Stimulated activated CD4-positive, alpha-beta T cell treated with anti-CD3 and anti-CD28 coated beads, Interleukin-15, amount 100 ng/mL, for 48 hours (primary cell): Measurements from ENCODE around the gene HPD.

Experiments
- DNase-seq, 2 donors: peaks; one replicate each; pipeline ENCODE4 v3.0.0-alpha.2; 2020; ENCODE audit warnings: low read depth in 2 of 2

Gene HPD

DNA sequence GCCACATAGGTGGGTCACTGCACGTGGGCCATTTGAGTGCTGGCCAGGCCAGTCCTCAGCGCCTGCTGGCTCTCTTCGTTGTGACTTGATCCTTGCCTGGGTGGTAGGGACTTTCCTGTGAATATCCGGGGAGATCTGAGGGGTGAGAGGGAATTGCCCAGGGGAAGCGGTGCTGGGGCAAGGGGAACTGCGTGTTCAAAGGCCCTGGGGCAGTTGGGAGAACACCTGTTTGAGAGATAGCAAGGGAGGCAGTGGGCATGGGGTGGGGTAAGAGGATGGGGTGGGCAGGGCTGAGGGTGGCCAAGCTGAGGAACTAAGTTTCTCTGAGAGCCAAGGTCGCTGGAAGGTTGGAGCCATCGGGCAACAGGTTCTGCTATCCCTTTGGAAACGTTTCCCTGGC is 29.8 kb downstream of the HPD start:
- DNase-seq: no peak

DNA sequence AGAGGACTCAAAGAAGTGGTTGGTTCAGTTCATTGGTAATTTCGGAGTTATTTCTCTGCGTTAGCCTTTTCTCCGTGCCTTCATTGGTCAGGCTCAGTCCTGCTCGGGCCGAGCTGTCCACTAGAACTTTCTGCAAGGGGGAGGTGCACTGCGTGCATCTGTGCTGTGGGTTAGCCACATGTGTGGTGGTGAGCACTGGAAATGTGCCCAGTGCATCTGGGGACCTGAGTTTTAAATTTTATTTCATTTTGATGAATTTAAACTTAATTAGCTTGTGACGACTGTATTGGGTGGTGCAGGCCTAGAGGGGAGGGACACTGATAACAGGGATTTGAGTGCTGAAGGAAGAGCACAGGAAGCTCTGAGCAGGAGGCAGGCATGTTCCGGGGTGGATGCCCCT is 30.4 kb downstream of the HPD start:
- DNase-seq: no peak

DNA sequence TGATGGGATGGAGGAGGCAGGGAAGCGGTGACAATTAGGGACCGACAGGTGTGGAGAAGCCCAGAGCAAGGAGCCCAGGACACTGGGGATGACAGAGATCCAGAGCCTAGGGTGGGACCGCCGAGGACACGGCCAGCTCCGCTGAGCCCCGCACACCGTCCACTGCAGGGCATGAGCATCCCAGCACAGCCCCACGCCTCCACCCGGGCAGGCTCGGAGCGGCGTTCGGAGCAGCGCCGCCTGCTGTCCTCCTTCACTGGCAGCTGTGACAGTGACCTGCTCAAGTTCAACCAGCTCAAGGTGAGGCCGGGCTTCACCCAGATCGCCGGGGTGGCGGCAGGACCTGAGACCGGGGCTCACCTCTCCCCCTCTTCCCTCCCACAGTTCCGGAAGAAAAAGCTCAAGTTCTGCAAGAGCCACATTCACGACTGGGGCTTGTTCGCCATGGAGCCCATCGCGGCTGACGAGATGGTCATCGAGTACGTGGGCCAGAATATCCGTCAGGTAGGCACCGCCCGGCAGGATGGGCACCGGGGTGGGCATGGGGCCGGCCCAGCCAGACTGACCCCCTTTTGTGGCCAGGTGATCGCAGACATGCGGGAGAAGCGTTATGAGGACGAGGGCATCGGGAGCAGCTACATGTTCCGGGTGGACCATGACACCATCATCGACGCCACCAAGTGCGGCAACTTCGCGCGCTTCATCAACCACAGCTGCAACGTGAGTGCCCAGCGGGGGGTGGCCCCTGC is 31.1 kb downstream of the HPD start:
- no peak for DNase-seq

DNA sequence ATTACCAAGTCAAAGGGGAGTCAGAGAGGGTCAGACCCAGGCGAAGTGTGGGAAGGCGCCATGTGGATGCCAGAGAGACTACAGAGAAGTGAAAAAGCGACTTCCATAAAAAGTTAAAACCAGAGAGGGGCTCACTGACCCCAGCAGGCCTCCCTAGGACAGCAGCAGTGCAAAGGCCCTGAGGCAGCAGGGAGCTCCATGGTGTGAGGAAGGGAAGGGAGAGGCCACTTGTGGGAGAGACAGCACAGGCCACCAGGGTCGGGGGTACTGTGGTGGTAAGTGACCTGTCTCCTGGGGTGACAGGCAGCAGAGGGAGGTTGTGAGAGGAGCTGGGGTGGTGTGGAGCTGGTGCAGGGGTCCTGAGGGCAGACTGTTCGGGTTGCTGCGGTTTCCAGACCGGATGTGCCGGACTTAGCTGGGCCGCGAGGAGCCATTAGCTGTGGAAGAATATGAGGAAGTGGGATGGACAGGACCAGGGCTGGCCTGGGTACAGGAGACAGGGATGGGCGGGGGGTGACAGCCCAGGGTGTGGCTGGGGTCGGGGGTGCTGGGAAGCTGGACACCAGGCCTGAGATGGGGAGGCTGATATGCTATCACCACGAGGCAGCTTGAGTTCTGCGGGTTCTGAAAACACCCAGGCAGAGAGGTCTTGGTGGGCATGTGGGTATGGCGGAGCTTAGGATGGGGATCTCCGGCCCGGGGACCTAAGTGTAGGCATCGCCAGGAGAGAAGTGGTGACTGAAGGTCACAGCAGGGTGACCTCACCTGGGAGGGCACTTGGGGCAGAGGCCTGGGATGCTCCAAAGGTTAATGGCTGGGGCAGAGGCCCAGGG is 32.1 kb downstream of the HPD start:
- DNase-seq: no peak

DNA sequence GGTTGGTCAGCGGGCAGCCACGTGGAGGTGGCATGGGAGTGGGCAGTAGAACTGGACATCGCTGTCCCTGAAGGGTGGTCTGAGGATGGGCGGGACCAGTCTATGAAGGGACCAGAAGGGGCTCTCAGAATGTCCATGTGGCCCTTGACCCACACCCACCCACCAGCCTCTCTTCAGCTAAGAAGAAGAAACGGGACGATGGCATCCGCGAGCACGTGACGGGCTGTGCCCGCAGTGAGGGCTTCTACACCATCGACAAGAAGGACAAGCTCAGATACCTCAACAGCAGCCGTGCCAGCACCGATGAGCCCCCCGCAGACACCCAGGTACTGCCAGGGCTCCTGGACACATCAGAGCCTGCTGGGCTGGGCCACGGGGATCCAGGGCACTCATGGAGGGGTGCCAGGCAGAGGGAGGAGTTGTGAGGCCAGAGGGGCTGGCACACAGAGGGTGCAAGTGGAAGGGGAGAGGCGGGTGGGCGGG is 33.6 kb downstream of the HPD start:
- DNase-seq: no peak

DNA sequence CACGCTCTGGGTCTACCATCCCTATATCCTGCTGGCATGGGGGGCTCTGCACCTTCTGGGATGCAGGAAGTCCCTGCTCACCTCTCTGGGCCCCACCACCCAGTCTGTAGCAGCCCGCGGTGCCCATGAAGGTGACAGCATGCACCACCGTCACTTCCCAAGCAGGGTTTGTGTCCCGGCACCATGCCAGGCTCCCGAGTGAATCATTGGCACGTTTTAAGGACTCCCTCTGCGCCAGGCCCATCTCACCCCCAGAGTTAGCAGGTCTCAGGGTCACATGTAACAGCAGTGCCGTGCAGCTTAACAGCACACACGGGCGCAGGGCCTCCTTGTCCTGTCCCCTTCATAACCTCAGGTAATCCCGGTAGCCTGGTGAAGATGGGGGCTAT is 34.9 kb downstream of the HPD start:
- no peak for DNase-seq

DNA sequence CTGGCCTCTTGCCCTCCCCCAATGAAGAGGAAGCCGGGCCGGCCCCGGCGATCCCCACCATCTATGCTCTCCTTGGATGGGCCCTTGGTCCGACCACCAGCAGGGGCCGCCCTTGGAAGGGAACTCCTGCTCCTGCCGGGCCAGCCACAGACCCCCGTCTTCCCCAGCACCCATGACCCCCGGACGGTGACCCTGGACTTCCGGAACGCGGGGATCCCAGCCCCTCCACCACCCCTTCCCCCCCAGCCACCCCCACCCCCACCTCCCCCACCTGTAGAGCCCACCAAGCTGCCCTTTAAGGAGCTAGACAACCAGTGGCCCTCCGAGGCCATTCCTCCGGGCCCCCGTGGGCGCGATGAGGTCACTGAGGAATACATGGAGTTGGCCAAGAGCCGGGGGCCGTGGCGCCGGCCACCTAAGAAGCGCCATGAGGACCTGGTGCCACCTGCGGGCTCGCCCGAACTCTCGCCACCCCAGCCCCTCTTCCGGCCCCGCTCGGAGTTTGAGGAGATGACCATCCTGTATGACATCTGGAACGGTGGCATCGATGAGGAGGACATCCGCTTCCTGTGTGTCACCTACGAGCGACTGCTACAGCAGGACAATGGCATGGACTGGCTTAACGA is 35.4 kb downstream of the HPD start:
- DNase-seq: no peak

DNA sequence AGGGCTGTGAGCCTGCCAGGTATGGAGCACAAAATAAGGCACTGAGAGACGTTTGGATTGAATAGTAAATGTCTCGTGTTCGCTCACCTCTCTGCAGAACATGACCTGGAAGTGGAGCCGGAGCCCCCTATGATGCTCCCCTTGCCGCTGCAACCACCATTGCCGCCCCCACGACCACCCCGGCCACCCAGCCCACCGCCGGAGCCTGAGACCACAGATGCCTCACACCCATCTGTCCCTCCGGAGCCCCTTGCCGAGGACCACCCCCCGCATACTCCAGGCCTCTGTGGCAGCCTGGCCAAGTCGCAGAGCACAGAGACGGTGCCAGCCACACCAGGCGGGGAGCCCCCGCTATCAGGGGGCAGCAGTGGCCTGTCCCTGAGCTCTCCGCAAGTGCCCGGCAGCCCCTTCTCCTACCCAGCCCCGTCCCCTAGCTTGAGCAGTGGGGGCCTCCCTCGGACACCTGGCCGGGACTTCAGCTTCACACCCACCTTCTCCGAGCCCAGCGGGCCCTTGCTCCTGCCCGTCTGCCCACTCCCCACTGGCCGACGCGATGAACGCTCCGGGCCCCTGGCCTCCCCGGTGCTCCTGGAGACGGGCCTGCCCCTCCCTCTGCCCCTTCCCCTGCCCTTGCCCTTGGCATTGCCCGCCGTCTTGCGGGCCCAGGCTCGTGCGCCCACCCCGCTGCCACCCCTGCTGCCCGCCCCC is 36.1 kb downstream of the HPD start:
- DNase-seq: no peak

DNA sequence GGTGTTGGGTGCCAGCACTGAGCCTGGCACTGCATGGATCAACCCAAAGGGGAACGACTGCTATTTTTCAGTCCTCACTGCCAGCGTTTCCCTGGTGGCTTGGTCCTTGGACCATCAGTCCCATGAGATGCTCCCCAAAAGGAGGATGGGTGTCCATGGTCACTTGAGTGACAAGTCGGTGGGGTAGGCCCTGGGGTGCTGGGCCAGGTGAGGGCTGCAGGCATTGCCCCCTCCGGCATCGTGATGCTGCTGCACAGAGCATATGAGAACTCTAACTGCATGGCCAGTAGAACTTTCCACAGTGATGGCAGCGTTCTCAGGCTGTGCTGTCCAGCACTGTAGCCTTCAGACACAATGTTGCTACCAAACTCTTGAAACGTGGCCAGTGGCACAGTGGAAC is 38.6 kb downstream of the HPD start:
- DNase-seq: no peak

DNA sequence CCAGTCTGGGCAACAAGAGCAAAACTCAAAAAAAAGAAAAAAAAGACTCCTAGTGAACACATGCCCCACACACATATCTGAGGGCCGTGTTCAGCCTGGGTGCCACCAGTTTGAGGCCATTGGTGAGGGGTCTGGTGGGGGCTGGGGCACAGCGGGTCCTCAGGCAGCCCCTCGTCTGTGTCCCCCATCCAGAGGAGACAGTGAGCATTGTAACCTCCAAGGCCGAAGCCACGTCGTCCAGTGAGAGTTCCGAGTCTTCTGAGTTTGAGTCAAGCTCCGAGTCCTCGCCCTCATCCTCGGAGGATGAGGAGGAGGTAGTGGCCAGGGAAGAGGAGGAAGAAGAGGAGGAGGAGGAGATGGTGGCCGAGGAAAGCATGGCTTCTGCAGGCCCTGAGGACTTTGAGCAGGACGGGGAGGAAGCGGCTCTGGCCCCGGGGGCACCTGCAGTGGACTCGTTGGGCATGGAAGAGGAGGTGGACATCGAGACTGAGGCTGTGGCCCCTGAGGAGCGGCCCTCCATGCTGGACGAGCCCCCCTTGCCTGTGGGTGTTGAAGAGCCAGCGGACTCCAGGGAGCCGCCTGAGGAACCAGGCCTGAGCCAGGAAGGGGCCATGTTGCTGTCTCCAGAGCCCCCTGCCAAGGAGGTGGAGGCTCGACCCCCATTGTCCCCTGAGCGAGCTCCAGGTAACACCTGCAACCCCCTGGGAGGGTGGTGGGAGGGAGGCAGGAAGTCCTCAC is 39.3 kb downstream of the HPD start:
- DNase-seq: no peak

DNA sequence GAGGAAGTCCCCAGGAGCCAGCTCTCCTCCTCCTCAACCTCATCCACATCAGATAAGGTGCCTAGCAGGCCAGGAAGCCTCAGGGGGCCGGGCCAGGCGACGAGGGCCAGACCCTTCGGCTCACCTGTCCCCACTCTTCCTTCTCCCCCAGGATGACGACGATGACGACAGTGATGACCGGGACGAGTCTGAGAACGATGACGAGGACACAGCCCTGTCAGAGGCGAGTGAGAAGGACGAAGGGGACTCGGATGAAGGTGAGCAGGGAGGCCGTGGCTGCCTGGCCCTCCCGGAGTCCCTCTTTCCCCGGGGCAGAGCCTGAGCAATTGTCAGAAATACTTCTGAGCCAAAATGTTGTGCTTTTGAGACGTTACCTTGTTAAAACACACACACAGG is 41.0 kb downstream of the HPD start:
- DNase-seq: no peak

DNA sequence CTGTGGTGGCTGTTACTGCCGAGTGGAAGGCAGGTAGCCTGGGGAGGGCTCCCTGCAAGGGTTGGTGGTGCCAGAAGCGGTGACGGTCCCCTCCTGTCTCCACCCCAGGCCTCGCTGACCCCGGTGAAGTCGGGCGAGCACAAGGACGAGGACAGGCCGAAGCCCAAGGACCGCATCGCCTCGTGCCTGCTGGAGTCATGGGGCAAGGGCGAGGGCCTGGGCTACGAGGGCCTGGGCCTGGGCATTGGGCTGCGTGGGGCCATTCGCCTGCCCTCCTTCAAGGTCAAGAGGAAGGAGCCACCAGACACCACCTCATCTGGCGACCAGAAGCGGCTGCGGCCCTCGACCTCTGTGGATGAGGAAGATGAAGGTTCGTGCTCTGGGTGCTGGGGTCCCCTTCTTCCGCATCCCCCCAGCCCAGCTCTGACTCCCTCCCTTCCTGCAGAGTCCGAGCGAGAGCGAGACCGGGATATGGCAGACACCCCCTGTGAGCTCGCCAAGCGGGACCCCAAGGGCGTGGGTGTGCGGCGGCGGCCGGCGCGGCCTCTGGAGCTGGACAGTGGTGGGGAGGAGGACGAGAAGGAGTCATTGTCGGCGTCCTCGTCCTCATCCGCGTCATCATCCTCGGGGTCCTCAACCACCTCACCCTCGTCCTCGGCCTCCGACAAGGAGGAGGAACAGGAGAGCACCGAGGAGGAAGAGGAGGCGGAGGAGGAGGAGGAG is 41.6 kb downstream of the HPD start:
- DNase-seq: no peak

DNA sequence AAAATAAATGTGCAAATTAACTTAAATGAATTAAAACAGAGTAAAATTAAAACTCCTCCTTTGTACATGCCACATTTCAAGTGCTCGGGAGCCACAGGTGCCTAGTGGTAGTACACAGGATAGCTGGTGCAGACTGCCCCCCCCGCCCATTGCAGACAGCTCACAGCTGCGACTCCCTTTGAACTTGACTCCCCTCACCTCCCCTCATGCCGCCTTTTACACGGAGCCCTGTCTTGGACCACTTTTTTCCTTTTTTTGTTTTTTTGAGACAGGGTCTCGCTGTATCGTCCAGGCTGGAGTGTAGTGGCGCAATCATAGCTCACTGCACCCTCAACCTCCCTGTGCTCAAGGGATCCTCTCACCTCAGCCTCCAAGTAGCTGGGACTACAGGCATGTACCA is 43.4 kb downstream of the HPD start:
- no peak for DNase-seq

DNA sequence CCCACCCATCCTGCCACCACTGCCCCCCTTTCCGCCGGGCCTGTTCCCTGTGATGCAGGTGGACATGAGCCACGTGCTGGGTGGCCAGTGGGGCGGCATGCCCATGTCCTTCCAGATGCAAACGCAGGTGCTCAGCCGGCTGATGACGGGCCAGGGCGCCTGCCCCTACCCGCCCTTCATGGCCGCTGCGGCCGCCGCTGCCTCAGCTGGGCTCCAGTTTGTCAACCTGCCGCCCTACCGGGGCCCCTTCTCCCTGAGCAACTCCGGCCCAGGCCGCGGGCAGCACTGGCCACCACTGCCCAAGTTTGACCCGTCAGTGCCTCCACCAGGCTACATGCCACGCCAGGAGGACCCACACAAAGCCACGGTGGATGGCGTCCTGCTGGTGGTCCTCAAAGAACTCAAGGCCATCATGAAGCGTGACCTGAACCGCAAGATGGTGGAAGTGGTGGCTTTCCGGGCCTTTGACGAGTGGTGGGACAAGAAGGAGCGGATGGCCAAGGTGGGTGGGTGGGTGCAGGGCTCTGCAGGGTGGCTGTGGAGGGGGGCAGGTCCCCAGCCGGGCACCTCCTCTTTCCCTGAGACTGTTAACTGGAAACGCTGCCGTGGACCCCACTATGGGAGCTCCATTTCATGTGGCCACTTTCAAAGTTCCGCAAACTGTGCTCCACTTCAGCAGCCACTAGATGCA is 44.1 kb downstream of the HPD start:
- DNase-seq: no peak

DNA sequence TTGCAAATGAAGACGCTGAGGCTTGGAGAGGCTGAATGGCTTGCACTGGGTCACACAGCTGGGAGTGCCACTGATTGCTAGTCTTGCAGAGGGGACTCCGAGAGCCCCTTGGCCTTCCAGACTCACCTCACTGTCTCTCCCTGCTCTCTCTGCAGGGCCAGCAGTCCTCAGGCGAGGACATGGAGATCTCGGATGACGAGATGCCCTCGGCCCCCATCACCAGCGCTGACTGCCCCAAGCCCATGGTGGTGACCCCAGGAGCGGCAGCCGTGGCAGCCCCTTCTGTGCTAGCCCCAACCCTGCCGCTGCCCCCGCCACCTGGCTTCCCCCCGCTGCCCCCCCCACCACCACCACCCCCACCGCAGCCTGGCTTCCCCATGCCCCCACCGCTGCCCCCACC is 44.7 kb downstream of the HPD start:
- no peak for DNase-seq

DNA sequence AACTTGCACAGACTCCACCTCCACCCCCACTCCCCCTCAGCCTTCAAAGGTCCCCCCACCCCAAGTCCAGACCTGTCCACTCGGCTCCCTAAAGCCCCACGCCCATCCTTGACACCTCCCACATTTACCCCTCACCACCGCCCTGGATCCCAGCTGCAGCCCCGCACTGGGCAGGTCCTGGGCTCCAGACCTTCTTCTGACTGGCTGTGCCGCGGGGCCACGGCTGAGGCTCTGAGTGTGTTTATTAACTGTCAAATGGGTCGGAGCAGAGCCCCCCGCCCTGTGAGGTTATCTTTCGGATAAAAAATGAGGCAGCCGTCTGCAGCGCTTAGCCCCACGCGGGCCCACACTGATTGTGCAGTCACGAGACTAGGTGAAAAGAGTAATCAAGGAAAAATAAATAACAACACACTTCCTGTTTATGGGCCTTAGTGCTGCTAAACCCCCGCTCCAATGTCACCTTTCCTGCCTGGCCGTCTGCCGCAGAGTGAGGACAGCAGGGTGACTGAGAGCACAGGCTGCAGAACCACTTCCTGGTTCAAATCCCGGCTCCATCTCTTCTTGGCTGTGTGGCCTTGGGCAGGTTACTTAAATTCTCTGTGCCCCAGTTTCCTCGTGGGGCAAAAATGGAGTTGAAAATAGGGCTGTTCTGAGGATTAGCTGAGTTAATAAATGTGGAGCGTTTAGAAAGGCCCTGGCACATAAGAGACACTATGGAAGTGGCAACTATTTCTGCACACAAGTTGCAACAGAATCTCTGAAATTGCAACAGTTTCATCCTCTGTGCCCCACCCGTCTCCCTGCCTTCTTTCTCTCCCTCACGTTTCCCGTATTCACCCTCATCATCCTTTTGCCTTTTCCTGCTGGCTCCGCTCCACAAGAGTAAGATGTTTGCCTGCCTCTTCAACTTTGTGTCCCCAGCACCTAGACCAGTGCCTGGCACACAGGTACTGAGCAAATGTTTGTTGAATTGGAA is 45.5 kb downstream of the HPD start:
- no peak for DNase-seq

DNA sequence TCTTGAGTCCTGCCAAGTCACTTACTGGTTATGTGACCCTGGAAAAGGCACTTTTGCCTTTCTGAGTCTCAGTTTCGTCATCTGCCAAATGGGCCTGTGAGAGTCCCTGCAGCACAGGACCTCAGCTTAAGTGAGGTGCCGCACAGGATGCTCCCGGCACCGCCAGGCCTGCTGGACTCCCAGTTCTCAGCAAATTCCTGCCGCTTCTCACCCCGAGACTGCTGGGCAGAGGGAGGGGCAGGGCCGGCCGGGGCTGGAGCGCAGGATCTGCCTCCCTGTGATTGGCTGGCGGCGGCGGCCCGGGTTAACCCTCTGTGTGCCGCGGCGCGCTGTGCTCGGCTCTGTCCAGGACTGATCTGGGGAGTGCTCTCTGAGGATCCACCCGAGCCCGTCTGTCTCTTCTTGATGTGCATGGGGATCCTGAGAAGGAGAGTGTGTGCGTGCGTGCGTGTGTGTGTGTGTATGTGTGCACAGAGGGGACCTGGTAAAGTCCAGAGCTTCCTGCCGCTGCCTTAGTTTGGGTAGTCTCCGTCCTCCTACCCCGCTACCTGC is 46.3 kb downstream of the HPD start:
- DNase-seq: no peak

DNA sequence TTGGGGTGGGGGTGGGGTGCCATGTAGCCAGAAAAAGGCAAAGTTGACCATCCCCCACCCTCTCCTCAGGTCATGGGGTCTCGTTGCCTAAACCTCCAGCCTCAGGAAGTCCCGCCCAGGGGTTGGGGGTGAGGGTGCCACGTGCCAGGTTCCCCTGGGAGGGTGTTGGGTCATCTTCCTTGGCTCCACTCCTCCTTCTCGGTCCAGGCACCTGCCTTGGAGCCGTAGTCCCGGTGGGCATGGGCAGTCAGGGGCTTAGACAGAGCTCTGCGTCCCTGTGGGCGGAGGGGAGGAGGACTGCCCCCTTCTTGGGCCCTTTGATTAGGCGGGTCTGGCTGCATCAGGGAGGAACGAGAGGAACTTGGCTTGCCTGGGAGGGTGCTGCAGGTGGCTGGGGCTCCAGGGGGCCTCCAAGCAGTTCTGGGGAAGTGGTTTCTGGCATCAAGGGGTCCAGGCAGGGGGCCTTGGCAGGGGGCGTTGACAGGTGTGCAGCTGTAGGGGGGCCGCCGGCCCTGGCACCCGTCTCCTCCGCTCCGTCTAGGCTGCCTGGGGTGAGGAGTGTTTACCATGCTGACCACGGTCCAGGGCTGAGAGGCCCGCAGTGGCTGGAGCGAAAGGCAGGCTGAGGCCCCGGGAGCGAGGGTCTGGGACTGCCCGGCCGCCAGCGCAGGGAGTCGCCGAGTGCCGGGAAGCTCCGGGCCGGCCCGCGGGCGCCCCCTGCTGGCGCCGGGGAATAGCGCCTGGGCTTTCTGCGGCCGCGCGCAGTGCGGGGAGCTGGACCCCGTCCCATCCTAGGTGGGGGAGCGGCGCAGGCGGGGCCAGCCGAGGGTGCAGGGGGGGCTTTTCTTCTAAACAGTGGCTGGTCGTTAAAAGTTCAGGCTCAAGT is 47.0 kb downstream of the HPD start:
- DNase-seq: no peak
